Epithelial cell of esophagus (primary cell): Measurements from ENCODE around the gene DHFR.
"Not testable (repeated sequence)": the region's sequence is repeated elsewhere in the genome, so short reads cannot be mapped to it uniquely, and the experiment has no call there.

Source experiments
- DNase-seq: peaks from one replicate; pipeline ENCODE4 v3.0.0; 2010; ENCODE audit warnings: low read depth
- H3K4me3 ChIP-seq: 2 replicates; pipeline ENCODE4 v1.5.1; 2011; ENCODE audit warnings: mild to moderate bottlenecking, low read length, control low read depth
- CTCF ChIP-seq: IDR thresholded peaks from 2 replicates; pipeline ENCODE4 v1.5.1; 2011; ENCODE audit warnings: low read depth, mild to moderate bottlenecking, low read length, control low read depth, inconsistent platforms; ENCODE audit not compliant: insufficient read depth; ENCODE audit errors: missing control alignments

Gene DHFR

GRCh38 chr5:80672140-80672736 is 17.5 kb upstream of the DHFR start:
- no peak overlapping the region for H3K4me3 ChIP-seq
- TF ChIP-seq CTCF, result peak; percentile 88
- DNase-seq, result peak; percentile 82

- DNase-seq, result peak; percentile 29
- no peak overlapping the region for H3K4me3 ChIP-seq
- no peak for TF ChIP-seq CTCF
Measured at GRCh38 chr5:80668016-80668969, 13.5 kb upstream of the DHFR start.

GRCh38 chr5:80667384-80667783 is 12.6 kb upstream of the DHFR start:
- DNase-seq, result no peak
- no peak for TF ChIP-seq CTCF
- no peak overlapping the region for H3K4me3 ChIP-seq

GRCh38 chr5:80665057-80665456 is 10.3 kb upstream of the DHFR start:
- TF ChIP-seq CTCF, result no peak
- DNase-seq, result no peak

GRCh38 chr5:80662108-80662507 is 7.3 kb upstream of the DHFR start:
- H3K4me3 ChIP-seq, result no peak overlapping the region
- peak; percentile 89 for DNase-seq
- no peak for TF ChIP-seq CTCF

More at GRCh38 chr5:80665057-80665456, 10.3 kb upstream of the DHFR start:
- H3K4me3 ChIP-seq, result no peak overlapping the region

- H3K4me3 ChIP-seq, DNase-seq: not testable (repeated sequence)
Measured at GRCh38 chr5:80660661-80661060, 5.9 kb upstream of the DHFR start.

- peak; percentile 36 for DNase-seq
- no peak for TF ChIP-seq CTCF
- no peak overlapping the region for H3K4me3 ChIP-seq
Measured at GRCh38 chr5:80659106-80659505, 4.3 kb upstream of the DHFR start.
